ENCODE results near the gene ARHGEF17.

Gene ARHGEF17

DNA sequence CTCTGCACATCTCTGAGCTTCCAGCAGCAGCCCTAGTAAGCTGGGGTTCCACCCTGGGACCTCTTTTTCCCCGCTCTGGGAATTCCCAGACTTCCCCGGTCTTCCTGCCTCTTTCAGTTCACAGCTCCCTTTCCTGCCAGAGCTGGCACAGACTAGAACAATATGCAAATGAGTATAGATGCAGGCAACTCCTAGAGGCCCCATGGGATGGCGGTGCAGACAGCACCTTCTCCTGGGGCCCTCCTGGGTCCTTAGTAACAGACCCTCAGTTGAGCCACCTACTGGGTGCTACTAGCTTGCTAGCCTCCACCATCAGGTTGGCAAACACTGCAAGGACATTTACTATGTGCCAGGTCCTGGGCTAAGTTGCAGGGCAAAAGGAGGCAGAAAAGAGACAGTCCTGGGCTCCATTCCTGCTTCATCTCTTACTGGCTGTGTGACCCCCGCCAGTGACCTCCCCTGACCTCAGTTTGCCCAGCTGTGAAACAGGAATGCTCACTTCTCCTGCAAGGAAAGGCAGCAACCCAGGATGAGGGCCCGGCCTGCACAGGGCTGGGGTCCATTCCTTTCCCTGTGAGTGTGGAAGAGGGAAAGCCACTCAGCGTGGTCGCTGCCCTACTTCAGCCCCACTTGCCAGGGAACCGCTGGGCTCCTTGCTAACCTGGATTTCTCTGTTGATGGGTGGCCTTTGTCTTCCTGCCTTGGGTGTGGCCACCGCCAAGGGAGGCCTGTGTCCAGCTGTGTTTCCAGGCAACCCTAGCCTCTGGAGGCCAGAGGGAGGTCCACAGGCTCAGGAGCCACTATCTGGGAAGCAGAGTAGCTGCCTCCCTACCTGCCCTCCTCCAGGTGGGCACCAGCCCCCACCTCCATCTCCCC is 75.4 kb downstream of the ARHGEF17 start:
- FAIRE-seq: no peak

DNA sequence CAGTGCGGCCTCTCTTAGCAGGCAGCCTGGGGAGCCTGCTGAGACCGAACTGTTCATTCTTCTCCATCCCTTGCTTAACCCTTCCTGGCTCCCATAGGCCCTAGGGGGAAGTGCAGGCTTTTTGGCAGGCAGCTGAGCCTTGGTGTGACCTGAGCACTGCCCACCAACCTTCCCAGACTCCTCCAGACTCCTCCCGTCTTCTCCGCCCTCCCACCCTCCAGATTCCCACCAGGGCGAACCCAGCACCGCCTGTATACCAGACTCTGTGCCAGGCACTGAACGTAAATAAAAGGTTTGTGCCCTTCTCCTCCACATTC is 76.0 kb downstream of the ARHGEF17 start:
- no peak for FAIRE-seq

DNA sequence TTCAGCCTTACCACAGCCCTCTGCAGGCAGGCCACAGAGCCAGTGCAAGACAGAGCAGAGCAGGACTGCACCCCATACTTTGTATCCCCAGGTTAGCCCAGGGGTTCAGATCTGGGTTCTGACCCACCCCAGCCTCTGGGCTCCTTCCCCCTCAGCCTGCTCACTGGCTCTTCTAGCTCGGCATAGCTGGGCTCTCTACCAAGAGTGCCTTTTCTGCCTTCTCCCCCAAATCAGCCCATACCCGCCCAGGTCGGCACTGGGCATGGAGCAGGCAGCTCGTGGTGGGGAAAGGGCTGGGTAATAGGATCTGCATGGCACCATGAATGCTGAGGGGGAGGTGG is 76.4 kb downstream of the ARHGEF17 start:
- no peak for FAIRE-seq

DNA sequence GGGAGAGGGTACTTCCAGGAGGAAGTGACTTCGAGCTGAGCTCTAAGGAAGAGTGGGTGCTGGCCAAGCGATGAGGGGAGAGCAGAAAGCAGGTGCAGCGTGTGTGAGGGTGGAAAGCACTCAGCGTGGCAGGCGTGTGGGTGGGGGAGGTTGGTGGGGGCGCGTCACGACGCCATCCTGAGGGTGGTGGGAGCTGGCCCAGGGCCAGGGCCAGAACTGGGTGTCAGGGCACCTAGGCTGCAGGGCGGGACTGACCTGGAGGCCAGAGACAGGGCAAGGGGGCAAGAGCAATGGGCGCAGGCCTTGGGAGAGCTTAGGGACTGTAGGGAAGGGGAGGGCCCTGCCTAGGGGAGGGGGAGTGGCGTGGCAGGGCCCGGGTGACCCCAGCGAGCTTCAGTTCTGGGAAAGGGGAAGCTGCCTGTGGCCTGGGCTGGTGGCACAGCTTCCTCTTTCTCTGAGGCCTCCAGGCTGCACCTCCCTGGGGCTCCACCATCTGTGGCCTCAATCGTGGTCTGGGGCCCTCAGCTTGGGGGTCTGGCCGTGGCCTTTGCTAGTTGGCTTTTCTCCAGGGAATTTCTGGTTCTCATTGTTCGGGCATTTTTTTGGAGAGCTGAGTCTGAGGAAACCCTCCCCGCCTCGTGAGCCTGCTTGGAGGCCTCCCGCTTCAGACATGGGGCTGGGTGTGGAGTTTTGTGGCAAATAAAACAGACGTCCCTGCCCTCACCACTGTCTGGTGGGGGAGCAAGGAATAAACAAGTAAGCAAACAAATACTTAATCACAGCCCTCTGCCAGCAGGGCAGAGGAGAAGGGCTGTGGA is 77.0 kb downstream of the ARHGEF17 start:
- no peak for FAIRE-seq

DNA sequence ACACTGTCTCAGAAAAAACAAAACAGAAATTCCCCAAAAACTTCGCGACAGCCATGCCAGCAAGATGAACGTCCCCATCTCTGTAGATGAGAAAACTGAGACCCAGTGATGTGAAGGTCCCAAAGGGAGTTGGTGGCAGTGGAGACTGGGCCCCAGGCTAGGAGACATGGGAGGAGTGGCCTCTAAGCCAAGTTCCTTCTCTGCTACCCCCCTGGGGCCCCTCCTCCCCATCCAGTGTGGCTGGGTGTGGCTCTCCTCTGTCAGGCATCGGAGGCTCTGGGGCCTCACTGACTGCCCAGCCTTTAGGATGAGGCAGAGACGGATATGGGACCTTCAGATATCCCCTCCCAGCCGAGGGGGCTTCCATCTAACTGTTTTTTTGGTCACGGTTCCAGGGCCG is 77.9 kb downstream of the ARHGEF17 start:
- FAIRE-seq: no peak

GRCh38 chr11:73386546-73386945 is 78.5 kb downstream of the ARHGEF17 start:
- FAIRE-seq: no peak

DNA sequence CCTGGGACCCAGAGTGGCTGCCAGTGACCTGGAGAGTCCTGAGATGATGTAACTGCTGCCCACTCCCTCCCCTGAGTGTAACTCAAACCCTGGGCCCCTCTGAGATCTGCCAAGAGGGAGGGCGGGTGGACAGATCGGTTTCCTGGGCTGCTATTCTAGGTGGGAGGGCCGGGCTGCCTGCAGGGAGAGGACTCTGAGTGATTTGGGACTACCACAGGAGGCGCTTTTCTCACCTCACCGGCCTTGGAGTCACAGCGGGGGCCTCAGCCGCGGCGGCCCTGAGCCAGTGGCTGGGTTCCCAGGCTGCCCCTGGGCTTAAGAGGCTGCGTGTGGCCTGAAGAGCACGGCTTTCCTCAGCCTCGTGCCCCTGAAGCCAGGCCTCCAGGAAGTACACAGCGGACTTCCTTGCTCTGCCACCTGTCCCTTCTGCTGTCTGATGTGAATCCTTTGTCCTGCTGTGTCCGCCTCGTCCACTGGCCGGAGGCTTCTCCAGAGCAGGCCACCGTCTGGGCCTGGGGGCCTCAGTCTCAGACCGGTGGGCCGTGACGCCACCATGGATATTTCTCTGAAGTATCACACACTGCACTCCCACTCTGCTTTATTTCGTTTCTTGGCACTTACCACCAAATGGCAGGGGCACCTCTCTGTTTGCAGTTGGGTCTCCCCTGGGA is 79.7 kb downstream of the ARHGEF17 start:
- FAIRE-seq: no peak

DNA sequence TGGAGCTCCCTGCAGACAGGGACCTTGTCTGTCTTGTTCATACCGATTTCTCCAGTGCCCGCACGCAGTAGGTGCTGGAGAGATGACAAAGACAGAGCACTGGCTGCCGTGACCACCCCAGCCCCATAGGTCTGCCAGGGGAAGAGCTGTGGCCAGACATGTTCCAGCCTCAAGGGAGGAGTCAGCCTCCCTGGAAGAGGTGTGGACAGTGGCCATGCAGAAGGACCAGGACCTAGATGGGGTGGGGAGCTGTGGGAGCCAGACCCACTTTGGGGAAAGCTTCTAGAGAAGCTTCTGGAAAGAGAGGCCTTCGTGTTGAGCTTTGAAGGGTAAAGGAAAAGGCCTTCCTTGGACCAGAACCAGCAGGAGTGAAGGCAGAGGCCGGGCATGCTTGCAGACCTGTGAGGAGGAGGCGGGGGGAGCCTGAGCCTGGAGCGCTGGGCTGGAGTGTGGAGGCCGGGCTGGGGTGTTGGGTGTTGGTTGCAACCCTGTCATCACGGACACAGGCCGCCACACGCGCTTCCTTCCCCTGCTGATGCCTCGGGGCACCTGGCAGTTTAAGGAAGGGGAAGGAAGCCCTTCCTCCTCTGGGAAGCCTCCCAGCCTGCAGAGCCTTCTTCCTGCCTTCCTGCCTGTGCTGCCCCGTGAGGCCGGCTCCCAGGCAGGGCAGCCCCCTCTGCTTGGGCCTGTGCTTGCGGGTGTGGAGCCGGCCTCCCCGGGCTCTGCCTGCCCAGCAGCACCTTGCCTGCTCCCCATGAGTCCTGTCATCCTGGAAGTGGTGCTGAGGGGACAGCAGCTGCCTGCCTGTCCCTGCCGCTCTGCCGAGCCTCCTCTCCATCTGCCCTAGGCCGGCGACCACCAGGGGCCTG is 80.4 kb downstream of the ARHGEF17 start:
- FAIRE-seq: no peak

DNA sequence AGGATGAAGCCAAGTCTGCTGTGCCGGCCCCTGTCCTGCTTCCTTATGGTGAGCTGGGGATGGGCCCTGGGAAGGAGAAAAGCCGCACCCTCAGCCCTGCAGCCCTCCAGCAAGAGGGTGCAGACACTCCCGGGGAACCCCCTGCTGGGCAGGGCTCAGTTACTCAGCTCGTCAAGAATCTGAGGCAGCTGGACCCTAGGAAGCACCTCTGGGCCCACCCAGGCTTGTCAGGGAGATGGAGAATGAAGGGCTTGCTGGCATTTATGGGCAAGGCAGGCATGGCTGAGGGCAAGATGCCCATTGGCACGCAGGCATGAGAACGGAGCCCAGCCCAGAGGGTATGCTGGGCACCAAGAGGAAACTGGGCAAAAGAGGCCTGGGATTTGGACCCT is 81.1 kb downstream of the ARHGEF17 start:
- no peak for FAIRE-seq

- FAIRE-seq: no peak
Observed at GRCh38 chr11:73389916-73390315, 81.8 kb downstream of the ARHGEF17 start.

DNA sequence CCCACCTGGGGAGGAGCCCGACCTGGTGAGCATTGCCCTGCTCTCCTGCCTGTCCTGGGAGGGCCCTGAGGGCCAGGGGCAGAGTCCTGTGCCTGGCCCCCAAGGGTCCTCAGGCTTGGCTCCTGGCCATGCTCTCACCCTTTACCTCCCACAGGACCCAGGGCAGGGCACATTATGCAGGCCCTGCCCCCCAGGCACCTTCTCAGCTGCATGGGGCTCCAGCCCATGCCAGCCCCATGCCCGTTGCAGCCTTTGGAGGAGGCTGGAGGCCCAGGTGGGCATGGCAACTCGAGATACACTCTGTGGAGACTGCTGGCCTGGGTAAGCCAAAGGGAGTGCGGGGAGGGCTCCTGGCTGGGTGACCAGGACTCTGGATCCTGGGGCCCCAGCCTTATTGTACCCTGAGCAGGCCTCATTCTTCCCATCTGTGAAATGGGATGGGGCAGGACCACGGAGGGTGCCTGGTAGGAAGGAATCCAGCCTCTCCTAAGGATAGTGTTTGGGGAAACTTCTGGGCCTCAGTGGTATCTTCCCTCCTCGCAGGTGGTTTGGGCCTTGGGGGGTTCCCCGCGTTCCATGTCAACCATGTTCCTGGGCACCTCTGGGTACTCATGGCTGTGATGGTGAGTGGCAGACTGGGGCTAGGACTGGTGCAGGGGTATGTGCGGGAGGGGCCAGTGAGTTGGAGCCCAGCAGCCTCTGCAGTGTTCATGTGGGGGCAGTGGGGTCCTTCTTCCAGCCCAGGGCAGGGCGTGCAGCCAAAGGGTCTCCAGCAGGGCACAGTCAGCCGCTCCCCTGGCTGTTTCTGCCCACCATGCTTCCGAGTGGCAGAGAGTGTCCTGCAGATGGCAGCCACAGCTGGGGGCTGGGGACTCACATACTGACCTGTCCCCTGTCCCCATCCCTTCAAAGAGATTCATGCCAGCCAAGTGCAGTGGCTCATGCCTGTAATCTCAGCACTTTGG is 82.8 kb downstream of the ARHGEF17 start:
- no peak for FAIRE-seq

- FAIRE-seq: no peak
Observed at GRCh38 chr11:73391665-73392064, 83.6 kb downstream of the ARHGEF17 start.

- FAIRE-seq: no peak
Observed at GRCh38 chr11:73392108-73393010, 84.3 kb downstream of the ARHGEF17 start.

DNA sequence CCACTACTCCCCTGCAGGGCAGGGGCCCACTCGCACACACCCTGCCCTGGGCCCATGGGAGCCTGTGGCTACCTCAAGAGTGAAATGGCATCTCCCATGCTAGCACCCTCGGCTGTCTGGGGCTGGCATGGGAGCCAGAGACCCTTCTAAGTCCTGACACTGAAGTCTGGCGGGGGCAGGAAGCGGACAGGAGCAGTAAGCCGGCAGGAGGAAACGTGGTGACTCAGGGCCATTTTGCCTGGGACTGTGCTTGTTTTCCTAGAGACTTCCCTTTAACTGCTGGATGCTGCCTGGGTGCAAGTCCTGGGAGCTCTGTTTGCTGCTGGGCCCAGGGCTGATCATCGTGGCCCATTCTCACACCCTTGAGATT is 84.9 kb downstream of the ARHGEF17 start:
- no peak for FAIRE-seq

- no peak for FAIRE-seq
Observed at GRCh38 chr11:73393479-73394415, 85.7 kb downstream of the ARHGEF17 start.

- no peak for FAIRE-seq
Observed at GRCh38 chr11:73394416-73395296, 86.6 kb downstream of the ARHGEF17 start.

- FAIRE-seq: no peak
Observed at GRCh38 chr11:73395297-73396208, 87.5 kb downstream of the ARHGEF17 start.
